PC-3 (cell line): ENCODE results near the gene SCD. TPM values are rescaled to one million over a fixed set of nuclear protein-coding genes. Genes with fewer than 3 reads are reported as not detected.
A peak's percentile ranks its signal among the peaks of the same experiment; 100 is the strongest.

Source experiments
- ATAC-seq: fragments of 200-7000 bp; cut with Tn5 transposase; 2 replicates; pipeline ENCODE4 v1.9.1; 2020; ENCODE audit warnings: mild to moderate bottlenecking, moderate library complexity
- BruUV-seq: library from RNA; stranded (reverse); fragments of 400-500 nt; replicated peaks from 2 replicates; lab custom pipeline; 2021; lab: Mats Ljungman, UMichigan
- CTCF ChIA-PET: fragments of 300-600 bp; sonication (Branson Sonifier 250); formaldehyde crosslinking; loops from one replicate; lab custom pipeline; 2022; ENCODE audit warnings: antibody characterized with exemption; lab: Charles Lee
- POLR2A ChIA-PET: fragments of 300-600 bp; sonication (Branson Sonifier 250); formaldehyde crosslinking; loops from one replicate; lab custom pipeline; 2022; ENCODE audit warnings: antibody characterized with exemption; ENCODE audit not compliant: unreplicated experiment; lab: Charles Lee
- DNase-seq: peaks from one replicate; pipeline ENCODE4 v3.0.0-alpha.2; 2015
- H2AFZ ChIP-seq: fragments of 300-600 bp; sonication (generic); 2 replicates; pipeline ENCODE4 v1.6.0; 2016; ENCODE audit warnings: antibody characterized with exemption, low read length
- H3F3A ChIP-seq: fragments of 300-600 bp; sonication (generic); one replicate; pipeline ENCODE4 v1.6.0; 2017; ENCODE audit warnings: antibody characterized with exemption, low read length, control low read depth, mild to moderate bottlenecking; ENCODE audit not compliant: unreplicated experiment
- H3K27ac ChIP-seq: fragments of 300-600 bp; sonication (generic); 2 replicates; pipeline ENCODE4 v1.5.1; 2016; ENCODE audit warnings: mild to moderate bottlenecking, low read length
- H3K27me3 ChIP-seq: fragments of 300-600 bp; sonication (generic); 2 replicates; pipeline ENCODE4 v1.6.1; 2016; ENCODE audit warnings: low read length, mixed read lengths
- H3K36me3 ChIP-seq: fragments of 300-600 bp; sonication (generic); 2 replicates; pipeline ENCODE4 v1.6.1; 2016; ENCODE audit warnings: low read depth, mixed run types, low read length, mixed read lengths
- H3K4me1 ChIP-seq: fragments of 300-600 bp; sonication (generic); 2 replicates; pipeline ENCODE4 v1.5.1; 2016; ENCODE audit warnings: low read length; ENCODE audit not compliant: insufficient read depth
- H3K4me2 ChIP-seq: fragments of 300-600 bp; sonication (generic); 2 replicates; pipeline ENCODE4 v1.6.0; 2016; ENCODE audit warnings: low read length
- H3K4me3 ChIP-seq: fragments of 300-600 bp; sonication (generic); 2 replicates; pipeline ENCODE4 v1.5.1; 2016; ENCODE audit warnings: mild to moderate bottlenecking, low read length, mixed read lengths
- H3K79me2 ChIP-seq: fragments of 300-600 bp; sonication (generic); 2 replicates; pipeline ENCODE4 v1.6.1; 2017; ENCODE audit warnings: low read length, mixed read lengths
- H3K9ac ChIP-seq: fragments of 300-600 bp; sonication (generic); 2 replicates; pipeline ENCODE4 v1.6.0; 2016; ENCODE audit warnings: mild to moderate bottlenecking, low read length
- H3K9me2 ChIP-seq: fragments of 300-600 bp; sonication (generic); replicated peaks from 2 replicates; pipeline ENCODE4 v1.6.1; 2016; ENCODE audit warnings: mixed run types, low read length, mixed read lengths
- H3K9me3 ChIP-seq: fragments of 300-600 bp; sonication (generic); 2 replicates; pipeline ENCODE4 v1.6.1; 2016; ENCODE audit warnings: low read length, mixed read lengths
- H4K20me1 ChIP-seq: fragments of 300-600 bp; sonication (generic); 2 replicates; pipeline ENCODE4 v1.6.1; 2016; ENCODE audit warnings: low read length, mixed read lengths
- EZH2 ChIP-seq: fragments of 300-600 bp; sonication (generic); IDR thresholded peaks from one replicate; pipeline ENCODE4 v1.6.1; 2017; ENCODE audit warnings: antibody characterized with exemption, mild to moderate bottlenecking, low read length; ENCODE audit not compliant: unreplicated experiment
- EZH2phosphoT487 ChIP-seq: fragments of 300-600 bp; sonication (generic); IDR thresholded peaks from 2 replicates; pipeline ENCODE4 v1.6.1; 2018; ENCODE audit warnings: mild to moderate bottlenecking, antibody characterized with exemption, low read length, borderline replicate concordance
- intact Hi-C: fragments of 100-400 bp; cut with micrococcal nuclease; formaldehyde crosslinking; loops from 2 replicates; pipeline ENCODE4 v1.9.0; 2023
- total RNA-seq: library from RNA; depleted of rRNA; stranded (reverse); fragments of >200 nt; gene quantifications from 2 replicates; pipeline ENCODE4 v1.2.3, GENCODE V29; 2014
- TF ChIP-seq, protein P1 (sequence below): fragments of 300-600 bp; sonication (generic); conservative IDR thresholded peaks from 2 replicates; pipeline ENCODE4 v1.5.1; 2017; ENCODE audit warnings: antibody characterized with exemption, low read depth, mild to moderate bottlenecking, low read length

The SCD gene
- total RNA-seq, 1 experiment from 2014 or later, result 121 TPM

- ChIA-PET CTCF (interaction anchor here (1.0 kb wide), 3 partner anchors 87 to 140 kb away, joined by 3 to 5 read pairs (median 4); no protein-coding TSS in a partner anchor), POLR2A (no interaction called here)
- Histone ChIP-seq H3K36me3 (no peaks in the 10 kb centered on the region), H3F3A (no peaks in the 10 kb centered on the region), H3K27me3 (no peaks in the 10 kb centered on the region), H3K9ac (no peak overlapping the region), H2AFZ (peak overlapping the region; percentile 65), H3K9me3 (no peaks in the 10 kb centered on the region), H3K4me2 (no peak overlapping the region), H3K4me3 (no peak overlapping the region), H3K79me2 (peaks cover 6% of the 10 kb centered on the region), H4K20me1 (no peaks in the 10 kb centered on the region), H3K27ac (no peak overlapping the region), H3K4me1 (peaks cover 11% of the 10 kb centered on the region), H3K9me2 (no peaks in the 10 kb centered on the region)
- ATAC-seq (no peak), DNase-seq (no peak)
- intact Hi-C loops, result loop anchor here (1.0 kb wide), 2 partner anchors 32 to 91 kb away; no protein-coding TSS in a partner anchor
- BruUV-seq, result no TSS peak
- TF ChIP-seq, protein P1, sequence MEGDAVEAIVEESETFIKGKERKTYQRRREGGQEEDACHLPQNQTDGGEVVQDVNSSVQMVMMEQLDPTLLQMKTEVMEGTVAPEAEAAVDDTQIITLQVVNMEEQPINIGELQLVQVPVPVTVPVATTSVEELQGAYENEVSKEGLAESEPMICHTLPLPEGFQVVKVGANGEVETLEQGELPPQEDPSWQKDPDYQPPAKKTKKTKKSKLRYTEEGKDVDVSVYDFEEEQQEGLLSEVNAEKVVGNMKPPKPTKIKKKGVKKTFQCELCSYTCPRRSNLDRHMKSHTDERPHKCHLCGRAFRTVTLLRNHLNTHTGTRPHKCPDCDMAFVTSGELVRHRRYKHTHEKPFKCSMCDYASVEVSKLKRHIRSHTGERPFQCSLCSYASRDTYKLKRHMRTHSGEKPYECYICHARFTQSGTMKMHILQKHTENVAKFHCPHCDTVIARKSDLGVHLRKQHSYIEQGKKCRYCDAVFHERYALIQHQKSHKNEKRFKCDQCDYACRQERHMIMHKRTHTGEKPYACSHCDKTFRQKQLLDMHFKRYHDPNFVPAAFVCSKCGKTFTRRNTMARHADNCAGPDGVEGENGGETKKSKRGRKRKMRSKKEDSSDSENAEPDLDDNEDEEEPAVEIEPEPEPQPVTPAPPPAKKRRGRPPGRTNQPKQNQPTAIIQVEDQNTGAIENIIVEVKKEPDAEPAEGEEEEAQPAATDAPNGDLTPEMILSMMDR, result no peak
- no peak for TF ChIP-seq EZH2
- TF ChIP-seq EZH2phosphoT487, result no peak
Observed at GRCh38 chr10:100342627-100342972, 4.4 kb upstream of the SCD start.

- no peaks in the 10 kb centered on the region for H3K9me3 ChIP-seq
- peaks cover 20% of the 10 kb centered on the region for H3K4me1 ChIP-seq
- H3K27ac ChIP-seq, result no peak overlapping the region
- H2AFZ ChIP-seq, result no peak overlapping the region
- H3F3A ChIP-seq, result no peaks in the 10 kb centered on the region
- H4K20me1 ChIP-seq, result peaks cover 13% of the 10 kb centered on the region
- peaks cover 23% of the 10 kb centered on the region for H3K79me2 ChIP-seq
- H3K4me3 ChIP-seq, result no peak overlapping the region
- no peak for ATAC-seq
- DNase-seq, result no peak
- intact Hi-C loops, result no loop called here
- no TSS peak for BruUV-seq
- no peak overlapping the region for H3K9ac ChIP-seq
- peaks cover 14% of the 10 kb centered on the region; the same call in 1 of the 2 replicates for H3K36me3 ChIP-seq
- H3K9me2 ChIP-seq, result no peaks in the 10 kb centered on the region
- no peaks in the 10 kb centered on the region for H3K27me3 ChIP-seq
- no peak for TF ChIP-seq EZH2
- TF ChIP-seq, protein P1, result no peak
- TF ChIP-seq EZH2phosphoT487, result no peak
- ChIA-PET POLR2A (no interaction called here), CTCF (interaction anchor here (0.5 to 0.6 kb wide), 2 partner anchors 48 to 96 kb away, joined by 4 to 5 read pairs; no protein-coding TSS in a partner anchor)
- H3K4me2 ChIP-seq, result no peak overlapping the region
Observed at GRCh38 chr10:100344241-100344788, 2.7 kb upstream of the SCD start.
